A673 (cell line): ENCODE data around the gene PGLYRP1. TPM values are rescaled to one million over a fixed set of nuclear protein-coding genes. Genes with fewer than 3 reads are reported as not detected.

Experiments used
- BruUV-seq: library from RNA; stranded (reverse); fragments of 400-500 nt; replicated peaks from 2 replicates; lab custom pipeline; 2021; lab: Mats Ljungman, UMichigan
- CTCF ChIA-PET: fragments of 300-600 bp; sonication (Branson Sonifier 250); formaldehyde crosslinking; loops from one replicate; lab custom pipeline; 2022; ENCODE audit warnings: antibody characterized with exemption; lab: Charles Lee
- POLR2A ChIA-PET: fragments of 300-600 bp; sonication (Branson Sonifier 250); formaldehyde crosslinking; loops from one replicate; lab custom pipeline; 2022; ENCODE audit warnings: antibody characterized with exemption; ENCODE audit not compliant: low non-redundant PET; lab: Charles Lee
- DNase-seq: peaks from one replicate; pipeline ENCODE4 v3.0.0-alpha.2; 2015; ENCODE audit warnings: low spot score
- H3K27ac ChIP-seq: fragments of 200-600 bp; sonication (generic); 2 replicates; pipeline ENCODE4 v1.5.1; 2016; ENCODE audit warnings: mixed run types, low read depth, mild to moderate bottlenecking, mixed read lengths, antibody characterized with exemption, low read length; ENCODE audit not compliant: poor library complexity, severe bottlenecking
- H3K27me3 ChIP-seq: fragments of 200-600 bp; sonication (generic); replicated peaks from 2 replicates; pipeline ENCODE4 v1.6.1; 2017; ENCODE audit warnings: mixed run types, low read depth, mild to moderate bottlenecking, mixed read lengths, antibody characterized with exemption, low read length; ENCODE audit not compliant: insufficient read depth, poor library complexity
- H3K36me3 ChIP-seq: fragments of 200-600 bp; sonication (generic); 2 replicates; pipeline ENCODE4 v1.6.1; 2016; ENCODE audit warnings: mixed run types, mild to moderate bottlenecking, mixed read lengths, antibody characterized with exemption, low read length; ENCODE audit not compliant: insufficient read depth, poor library complexity, severe bottlenecking
- H3K4me1 ChIP-seq: fragments of 200-600 bp; sonication (generic); 2 replicates; pipeline ENCODE4 v1.6.1; 2017; ENCODE audit warnings: mixed run types, mild to moderate bottlenecking, mixed read lengths, antibody characterized with exemption, low read length; ENCODE audit not compliant: insufficient read depth, poor library complexity, severe bottlenecking
- H3K4me3 ChIP-seq: fragments of 200-600 bp; sonication (generic); 2 replicates; pipeline ENCODE4 v1.5.1; 2016; ENCODE audit warnings: low read depth, mixed run types, mild to moderate bottlenecking, mixed read lengths, low read length; ENCODE audit not compliant: poor library complexity, severe bottlenecking
- H3K9me3 ChIP-seq: fragments of 200-600 bp; sonication (generic); 2 replicates; pipeline ENCODE4 v1.6.1; 2016; ENCODE audit warnings: mixed run types, low read depth, mild to moderate bottlenecking, mixed read lengths, antibody characterized with exemption, low read length; ENCODE audit not compliant: poor library complexity, severe bottlenecking
- EZH2 ChIP-seq: fragments of 200-600 bp; sonication (generic); IDR thresholded peaks from 2 replicates; pipeline ENCODE4 v1.6.1; 2017; ENCODE audit warnings: borderline replicate concordance, low read depth, mild to moderate bottlenecking, mixed read lengths, antibody characterized with exemption, low read length; ENCODE audit not compliant: poor library complexity, severe bottlenecking
- intact Hi-C: fragments of 100-400 bp; cut with micrococcal nuclease; formaldehyde crosslinking; loops from one replicate; pipeline ENCODE4 v1.10.0; 2022; ENCODE audit not compliant: unreplicated experiment
- total RNA-seq: library from RNA; stranded (reverse); gene quantifications from 2 replicates; pipeline ENCODE4 v1.2.3, GENCODE V29; 2021
- TF ChIP-seq, protein P1 (sequence below): fragments of 300-800, 200-600 bp; sonication (generic); conservative IDR thresholded peaks from 2 replicates; pipeline ENCODE4 v1.5.1; 2017; ENCODE audit warnings: low read depth, mild to moderate bottlenecking, antibody characterized with exemption, low read length, moderate library complexity, mixed read lengths

PGLYRP1 gene
- total RNA-seq, 1 experiment from 2014 or later, result not detected

DNA sequence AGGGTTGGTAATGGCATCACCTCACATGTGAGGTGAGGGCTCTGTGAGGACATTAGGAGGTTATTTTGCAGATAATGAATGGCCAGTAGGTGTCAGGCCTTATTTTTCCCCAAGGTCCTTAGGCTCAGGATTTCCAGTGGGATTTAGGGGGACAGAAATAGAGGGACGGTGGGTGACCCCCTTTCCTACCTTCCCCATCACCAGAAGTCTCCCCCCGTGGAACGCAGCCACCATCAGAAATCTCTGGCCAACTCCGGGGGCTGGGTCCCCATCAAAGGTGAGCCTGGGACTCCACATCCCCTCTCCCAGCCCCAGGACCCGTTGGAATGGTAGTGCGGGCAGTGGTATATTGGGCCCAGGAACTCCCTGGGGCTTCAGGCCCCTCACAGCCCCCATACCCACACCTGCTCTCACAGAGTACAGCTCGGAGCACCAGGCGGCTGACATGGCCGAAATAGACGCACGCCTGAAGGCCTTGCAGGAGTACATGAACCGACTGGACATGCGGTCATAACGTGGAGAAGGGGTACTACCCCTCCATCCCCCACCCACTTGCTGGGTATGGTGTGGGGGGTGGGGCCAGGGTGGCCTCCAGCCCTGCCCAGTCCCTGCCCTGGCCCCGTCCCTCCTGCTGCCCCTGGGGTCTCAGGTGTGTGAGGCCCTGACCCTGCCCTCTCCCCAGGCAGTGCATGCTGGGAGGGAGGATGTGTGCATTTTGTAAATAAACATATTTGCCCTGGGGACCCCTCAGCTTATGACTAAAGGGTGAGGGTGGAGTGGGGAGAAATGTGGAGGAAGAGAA lies 4.8 kb downstream of the PGLYRP1 start:
- BruUV-seq, result no TSS peak
- Histone ChIP-seq H3K4me1 (peaks cover 15% of the 10 kb centered on the region), H3K36me3 (no peaks in the 10 kb centered on the region), H3K4me3 (no peak overlapping the region), H3K27ac (no peak overlapping the region), H3K27me3 (peaks cover 12% of the 10 kb centered on the region), H3K9me3 (no peaks in the 10 kb centered on the region)
- ChIA-PET POLR2A (no interaction called here), CTCF (interaction anchor here (1.1 to 2.3 kb wide), 2 partner anchors 10 to 60 kb away, joined by 3 to 8 read pairs; no protein-coding TSS in a partner anchor)
- intact Hi-C loops, result no loop called here
- no peak for TF ChIP-seq EZH2
- TF ChIP-seq, protein P1, sequence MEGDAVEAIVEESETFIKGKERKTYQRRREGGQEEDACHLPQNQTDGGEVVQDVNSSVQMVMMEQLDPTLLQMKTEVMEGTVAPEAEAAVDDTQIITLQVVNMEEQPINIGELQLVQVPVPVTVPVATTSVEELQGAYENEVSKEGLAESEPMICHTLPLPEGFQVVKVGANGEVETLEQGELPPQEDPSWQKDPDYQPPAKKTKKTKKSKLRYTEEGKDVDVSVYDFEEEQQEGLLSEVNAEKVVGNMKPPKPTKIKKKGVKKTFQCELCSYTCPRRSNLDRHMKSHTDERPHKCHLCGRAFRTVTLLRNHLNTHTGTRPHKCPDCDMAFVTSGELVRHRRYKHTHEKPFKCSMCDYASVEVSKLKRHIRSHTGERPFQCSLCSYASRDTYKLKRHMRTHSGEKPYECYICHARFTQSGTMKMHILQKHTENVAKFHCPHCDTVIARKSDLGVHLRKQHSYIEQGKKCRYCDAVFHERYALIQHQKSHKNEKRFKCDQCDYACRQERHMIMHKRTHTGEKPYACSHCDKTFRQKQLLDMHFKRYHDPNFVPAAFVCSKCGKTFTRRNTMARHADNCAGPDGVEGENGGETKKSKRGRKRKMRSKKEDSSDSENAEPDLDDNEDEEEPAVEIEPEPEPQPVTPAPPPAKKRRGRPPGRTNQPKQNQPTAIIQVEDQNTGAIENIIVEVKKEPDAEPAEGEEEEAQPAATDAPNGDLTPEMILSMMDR, result no peak
- DNase-seq, result no peak

DNA sequence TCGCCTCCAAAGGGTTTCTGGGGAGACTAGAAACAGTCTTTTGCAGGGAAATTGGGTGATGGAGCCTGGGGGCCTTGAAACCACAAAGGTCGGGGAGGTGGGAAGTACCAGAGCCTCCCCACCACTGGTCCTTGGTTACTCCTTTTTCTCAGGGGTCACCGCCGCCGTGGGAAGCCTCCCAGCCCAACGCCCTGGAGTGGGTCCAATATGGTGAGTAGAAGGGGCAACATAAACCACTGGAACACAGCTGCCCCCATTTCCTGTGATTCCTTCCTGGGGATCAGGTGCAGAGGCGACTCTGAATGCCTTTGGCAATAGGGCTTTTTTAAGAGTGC lies 5.8 kb downstream of the PGLYRP1 start:
- TF ChIP-seq EZH2, result no peak
- TF ChIP-seq, protein P1, result 0 out of 2 replicates have a peak, but pooled peaks have one; percentile 25

DNA sequence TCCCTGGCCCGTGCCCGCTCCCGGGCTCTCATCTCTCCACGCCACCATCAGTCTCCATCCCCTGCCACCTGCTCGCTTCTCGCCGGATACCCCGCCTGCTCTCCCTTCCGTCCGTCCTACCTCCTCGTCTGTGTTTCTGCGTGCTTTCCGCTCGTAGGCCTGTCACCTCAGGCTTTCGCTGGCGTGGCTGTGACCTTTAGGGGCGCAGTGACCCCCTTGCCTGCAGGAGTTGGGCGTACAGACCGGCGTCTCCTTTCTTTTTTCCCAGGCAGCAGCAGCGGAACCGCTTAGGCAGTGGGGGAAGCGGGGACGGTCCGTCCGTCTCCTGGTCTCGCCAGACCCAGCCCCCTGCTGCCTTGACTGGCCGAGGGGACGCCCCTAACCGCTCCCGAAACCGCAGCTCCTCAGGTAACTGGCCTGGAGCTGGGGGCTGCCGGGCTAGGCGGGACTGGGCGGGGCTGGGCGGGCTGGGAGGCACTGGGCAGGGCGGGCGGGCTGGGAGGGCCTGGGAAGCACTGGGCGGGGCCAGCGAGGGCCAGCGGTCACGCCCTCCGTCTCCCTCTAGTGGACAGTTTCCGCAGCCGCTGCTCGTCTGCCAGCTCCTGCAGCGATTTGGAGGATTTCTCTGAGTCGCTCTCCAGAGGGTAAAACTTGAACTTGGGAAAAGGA lies 6.3 kb downstream of the PGLYRP1 start:
- CTCF ChIA-PET, result interaction anchor here (0.5 to 2.3 kb wide), 4 partner anchors 12 to 246 kb away, joined by 3 to 8 read pairs (median 4); no protein-coding TSS in a partner anchor

More for the DNA sequence above, 5.8 kb downstream of the PGLYRP1 start:
- intact Hi-C loops, result no loop called here
- DNase-seq, result no peak
- ChIA-PET CTCF (interaction anchor here (1.0 to 2.3 kb wide), 3 partner anchors 11 to 61 kb away, joined by 3 to 8 read pairs (median 4); no protein-coding TSS in a partner anchor), POLR2A (no interaction called here)
- peaks cover 12% of the 10 kb centered on the region for H3K27me3 ChIP-seq
- no TSS peak for BruUV-seq
- no peak overlapping the region for H3K4me3 ChIP-seq
- H3K27ac ChIP-seq, result no peak overlapping the region
- H3K36me3 ChIP-seq, result no peaks in the 10 kb centered on the region
- peaks cover 15% of the 10 kb centered on the region for H3K4me1 ChIP-seq
- no peaks in the 10 kb centered on the region for H3K9me3 ChIP-seq

More for the DNA sequence above, 6.3 kb downstream of the PGLYRP1 start:
- Histone ChIP-seq H3K9me3 (no peaks in the 10 kb centered on the region), H3K4me1 (peaks cover 15% of the 10 kb centered on the region), H3K27ac (no peak overlapping the region), H3K27me3 (peaks cover 12% of the 10 kb centered on the region), H3K36me3 (no peaks in the 10 kb centered on the region), H3K4me3 (peak overlapping the region; percentile 50)
- no peak for TF ChIP-seq EZH2
- TF ChIP-seq, protein P1, result peak; percentile 71
- POLR2A ChIA-PET, result no interaction called here
- peak; percentile 83 for DNase-seq
- BruUV-seq, result no TSS peak
- intact Hi-C loops, result no loop called here
